Measurements from ENCODE around the gene SFXN5. TPM values are rescaled to one million over a fixed set of nuclear protein-coding genes. Genes with fewer than 3 reads are reported as not detected.

SFXN5 gene
- total RNA-seq, 4 donors from 2014 or later = 5.7 to 11.8 (median 6.7) TPM

DNA sequence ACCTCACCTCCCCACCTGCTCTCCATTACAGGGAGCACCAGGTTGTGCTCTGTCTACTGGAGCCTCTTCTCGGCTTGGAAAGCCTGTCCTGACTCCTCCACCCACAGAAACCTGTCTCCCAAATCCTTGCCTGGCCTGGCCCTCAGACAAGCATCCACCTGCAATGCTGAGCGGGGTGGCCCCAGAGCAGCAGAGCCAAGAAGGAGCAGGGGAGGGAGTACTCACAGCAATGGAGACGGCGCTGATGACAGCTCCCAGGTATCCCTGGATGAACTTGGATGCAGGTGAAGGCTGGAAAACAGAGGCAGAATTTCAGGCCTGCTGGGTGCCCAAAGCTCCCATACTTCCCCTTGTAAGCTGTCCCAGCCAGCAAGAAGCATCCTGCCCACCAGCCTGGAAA is 72.8 kb downstream of the SFXN5 start:
- no peaks in the 10 kb centered on the region for H3K27me3 ChIP-seq
- H3K27ac ChIP-seq = no peak overlapping the region
- 83 to 100% methylated on average over 1 to 2 of the region's 4 CpGs for WGBS, 2 donors (ENCODE audit: low coverage in 1 of 2)
- ATAC-seq = no peak
- H3K36me3 ChIP-seq = peaks cover 0 to 52% of the 10 kb centered on the region in 2 donors
- H3K4me1 ChIP-seq = no peaks in the 10 kb centered on the region
- H3K4me3 ChIP-seq = no peak overlapping the region
- TF ChIP-seq POLR2AphosphoS5 (IDR thresholded peaks at IDR 0.05) (no peak), POLR2A (IDR thresholded peaks at IDR 0.05) (no peak), EP300 (IDR thresholded peaks at IDR 0.05) (no peak)
- TF ChIP-seq, protein P1, sequence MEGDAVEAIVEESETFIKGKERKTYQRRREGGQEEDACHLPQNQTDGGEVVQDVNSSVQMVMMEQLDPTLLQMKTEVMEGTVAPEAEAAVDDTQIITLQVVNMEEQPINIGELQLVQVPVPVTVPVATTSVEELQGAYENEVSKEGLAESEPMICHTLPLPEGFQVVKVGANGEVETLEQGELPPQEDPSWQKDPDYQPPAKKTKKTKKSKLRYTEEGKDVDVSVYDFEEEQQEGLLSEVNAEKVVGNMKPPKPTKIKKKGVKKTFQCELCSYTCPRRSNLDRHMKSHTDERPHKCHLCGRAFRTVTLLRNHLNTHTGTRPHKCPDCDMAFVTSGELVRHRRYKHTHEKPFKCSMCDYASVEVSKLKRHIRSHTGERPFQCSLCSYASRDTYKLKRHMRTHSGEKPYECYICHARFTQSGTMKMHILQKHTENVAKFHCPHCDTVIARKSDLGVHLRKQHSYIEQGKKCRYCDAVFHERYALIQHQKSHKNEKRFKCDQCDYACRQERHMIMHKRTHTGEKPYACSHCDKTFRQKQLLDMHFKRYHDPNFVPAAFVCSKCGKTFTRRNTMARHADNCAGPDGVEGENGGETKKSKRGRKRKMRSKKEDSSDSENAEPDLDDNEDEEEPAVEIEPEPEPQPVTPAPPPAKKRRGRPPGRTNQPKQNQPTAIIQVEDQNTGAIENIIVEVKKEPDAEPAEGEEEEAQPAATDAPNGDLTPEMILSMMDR (IDR thresholded peaks at IDR 0.05) = no peak
- H3K9me3 ChIP-seq = no peaks in the 10 kb centered on the region

GRCh38 chr2:72998234-72998651 is 73.3 kb downstream of the SFXN5 start:
- Histone ChIP-seq H3K4me3 (no peak overlapping the region), H3K27ac (no peak overlapping the region), H3K4me1 (no peaks in the 10 kb centered on the region), H3K27me3 (no peaks in the 10 kb centered on the region), H3K9me3 (no peaks in the 10 kb centered on the region), H3K36me3 (peaks cover 0 to 52% of the 10 kb centered on the region in 2 donors)
- no peak for ATAC-seq
- TF ChIP-seq POLR2AphosphoS5 (IDR thresholded peaks at IDR 0.05) (no peak), EP300 (IDR thresholded peaks at IDR 0.05) (no peak), POLR2A (IDR thresholded peaks at IDR 0.05) (no peak)
- TF ChIP-seq, protein P1 (IDR thresholded peaks at IDR 0.05) = no peak
- WGBS, 2 donors (ENCODE audit: low coverage in 1 of 2) = no CpG with 5 or more reads among the region's 12 CpGs

DNA sequence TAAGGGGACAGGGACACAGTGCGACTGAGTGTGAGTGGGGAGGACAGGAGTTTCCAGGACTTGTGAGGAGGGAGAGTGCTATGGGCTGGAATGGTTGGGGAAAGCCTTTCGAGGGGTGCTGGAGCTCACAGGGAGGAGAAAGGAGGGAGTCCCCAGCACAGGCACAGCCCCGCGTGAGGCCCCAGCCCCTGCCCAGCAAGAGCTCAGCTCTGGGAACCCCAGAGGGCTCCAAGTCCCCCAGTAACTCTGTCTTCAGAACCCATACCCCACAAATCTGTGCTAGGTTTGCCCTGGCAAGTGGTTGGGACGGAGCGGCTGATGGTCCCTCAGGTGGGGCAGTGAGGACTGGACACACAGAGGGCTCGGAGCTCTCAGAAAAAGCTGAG is 75.4 kb downstream of the SFXN5 start:
- no peak overlapping the region for H3K4me3 ChIP-seq
- H3K27me3 ChIP-seq = no peaks in the 10 kb centered on the region
- no peak for ATAC-seq
- H3K36me3 ChIP-seq = peaks cover 0 to 48% of the 10 kb centered on the region in 2 donors
- H3K4me1 ChIP-seq = no peaks in the 10 kb centered on the region
- WGBS, 2 donors (ENCODE audit: low coverage in 1 of 2) = 83 to 96% methylated on average over 1 to 4 of the region's 7 CpGs
- H3K9me3 ChIP-seq = no peaks in the 10 kb centered on the region
- no peak for TF ChIP-seq POLR2A (IDR thresholded peaks at IDR 0.05)
- TF ChIP-seq, protein P1 (IDR thresholded peaks at IDR 0.05) = no peak
- no peak for TF ChIP-seq POLR2AphosphoS5 (IDR thresholded peaks at IDR 0.05)
- TF ChIP-seq EP300 (IDR thresholded peaks at IDR 0.05) = no peak
- H3K27ac ChIP-seq = no peak overlapping the region

DNA sequence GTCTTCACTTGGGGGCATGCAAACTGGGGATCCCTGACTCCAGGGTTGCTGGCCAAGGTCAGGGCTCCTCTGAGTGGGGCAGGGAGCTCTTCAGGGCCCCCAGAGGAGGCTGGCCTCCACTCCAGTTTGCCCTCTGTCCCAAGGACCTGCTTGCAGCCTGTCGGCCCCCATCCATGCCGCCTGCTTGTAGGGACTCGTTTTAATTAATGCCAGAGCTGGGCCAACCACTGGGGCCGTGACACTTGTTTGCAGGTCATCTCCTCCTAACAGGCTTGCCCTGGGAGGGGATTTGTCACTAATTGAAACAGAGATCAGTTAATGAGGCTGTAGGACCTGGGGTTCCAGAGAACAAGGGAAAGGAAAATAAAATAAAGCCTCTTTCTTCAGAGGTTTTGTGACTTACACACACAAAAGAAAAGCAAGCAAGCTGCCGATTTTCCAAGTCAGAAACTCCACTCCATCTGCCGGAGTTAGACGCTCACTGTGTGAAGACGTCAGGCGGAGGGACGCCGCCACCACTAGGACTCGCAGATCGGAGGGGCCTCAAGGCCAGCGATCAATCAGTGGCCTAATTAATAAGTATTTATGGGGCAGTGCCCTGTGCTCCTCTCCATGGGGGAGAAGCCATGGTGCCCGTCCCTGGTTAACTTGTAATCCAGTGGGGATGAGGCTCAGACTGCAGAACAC is 75.9 kb downstream of the SFXN5 start:
- no peaks in the 10 kb centered on the region for H3K27me3 ChIP-seq
- no peak overlapping the region for H3K27ac ChIP-seq
- no peak for ATAC-seq
- no peak for TF ChIP-seq EP300 (IDR thresholded peaks at IDR 0.05)
- TF ChIP-seq POLR2AphosphoS5 (IDR thresholded peaks at IDR 0.05) = no peak
- TF ChIP-seq, protein P1 (IDR thresholded peaks at IDR 0.05) = no peak
- no peak for TF ChIP-seq POLR2A (IDR thresholded peaks at IDR 0.05)
- peaks cover 0 to 42% of the 10 kb centered on the region in 2 donors for H3K36me3 ChIP-seq
- H3K4me1 ChIP-seq = no peaks in the 10 kb centered on the region
- 67 to 84% methylated on average over 6 to 9 of the region's 15 CpGs for WGBS, 2 donors (ENCODE audit: low coverage in 1 of 2)
- H3K4me3 ChIP-seq = no peak overlapping the region
- no peaks in the 10 kb centered on the region for H3K9me3 ChIP-seq

DNA sequence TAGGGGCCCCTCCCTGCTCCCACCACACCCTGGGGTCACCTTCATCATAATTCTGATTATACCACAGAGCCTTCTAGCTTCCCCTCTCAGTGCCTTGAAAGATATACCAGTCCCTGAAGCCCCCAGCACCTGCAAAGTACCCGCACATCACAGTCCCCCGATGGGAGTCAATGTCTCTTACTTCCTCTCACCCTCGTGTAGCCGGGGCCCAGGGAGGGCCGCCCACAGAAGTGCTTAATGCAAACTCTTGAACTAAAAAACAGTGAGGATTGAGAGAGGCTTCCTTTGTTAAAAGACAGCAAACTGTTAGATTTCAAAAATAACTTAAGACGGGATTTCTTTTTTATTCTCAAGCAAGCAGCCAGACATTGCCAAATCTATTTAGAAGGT is 76.5 kb downstream of the SFXN5 start:
- TF ChIP-seq POLR2AphosphoS5 (IDR thresholded peaks at IDR 0.05) (no peak), EP300 (IDR thresholded peaks at IDR 0.05) (no peak), POLR2A (IDR thresholded peaks at IDR 0.05) (no peak)
- TF ChIP-seq, protein P1 (IDR thresholded peaks at IDR 0.05) = no peak
- Histone ChIP-seq H3K4me1 (no peaks in the 10 kb centered on the region), H3K36me3 (peaks cover 0 to 42% of the 10 kb centered on the region in 2 donors), H3K9me3 (no peaks in the 10 kb centered on the region), H3K27me3 (no peaks in the 10 kb centered on the region), H3K27ac (no peak overlapping the region), H3K4me3 (no peak overlapping the region)
- ATAC-seq = no peak
- 72 to 100% methylated on average over 1 to 6 of the region's 6 CpGs for WGBS, 2 donors (ENCODE audit: low coverage in 1 of 2)
